ENCODE measurements around the gene FN1. TPM values are rescaled to one million over a fixed set of nuclear protein-coding genes. Genes with fewer than 3 reads are reported as not detected.

Gene FN1
- total and polyA plus RNA-seq, 7 donors = 16.0 to 64.3 (median 40.3) TPM

DNA sequence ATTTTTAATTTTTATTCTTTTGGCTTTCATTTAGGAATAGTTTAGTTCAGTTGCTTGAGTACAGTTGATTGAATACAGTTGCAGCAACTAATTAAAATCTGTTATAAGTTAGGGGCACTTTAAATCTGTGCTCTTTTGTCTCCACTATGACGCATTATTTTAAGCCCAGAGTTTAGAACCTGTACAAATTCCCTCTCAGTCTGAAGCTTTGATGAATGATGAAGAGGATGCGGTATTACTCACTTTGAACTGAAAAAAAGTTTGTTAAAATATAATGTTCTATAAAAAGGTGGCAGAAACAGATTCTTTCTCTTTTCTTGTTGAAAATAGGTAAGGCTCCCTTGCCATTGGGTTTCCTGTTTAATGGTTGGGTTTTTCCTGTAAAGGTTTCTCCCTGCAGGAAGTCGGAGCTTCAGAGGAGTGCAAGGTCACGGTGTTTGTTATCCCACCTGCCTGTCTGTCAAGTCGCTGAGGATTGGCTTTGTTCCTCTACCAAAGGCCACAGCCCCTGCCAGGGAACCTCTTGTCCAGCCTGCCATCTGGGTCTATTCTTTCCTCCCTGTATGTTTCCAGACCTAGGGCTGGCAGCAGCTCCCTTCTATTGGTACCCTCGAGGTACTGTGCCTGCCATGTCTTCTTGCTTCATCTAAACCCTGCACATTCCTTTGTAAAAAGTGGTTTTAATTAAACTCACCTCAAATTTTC is 43.8 kb upstream of the FN1 start:
- H3K4me3 ChIP-seq = no peak overlapping the region
- WGBS, 3 donors = 55 to 65% (median 63%) methylated on average over 6 of the region's 6 CpGs
- DNase-seq (no peak), ATAC-seq (no peak)
- no peaks in the 10 kb centered on the region for H3K27me3 ChIP-seq (ENCODE audit: insufficient read depth in 3 of 3, low read length in 2 of 3)
- intact Hi-C loops (cut with DNase I) = no loop called here
- H3K4me1 ChIP-seq = no peaks in the 10 kb centered on the region
- no peaks in the 10 kb centered on the region for H3K9me3 ChIP-seq
- TF ChIP-seq, protein P1, sequence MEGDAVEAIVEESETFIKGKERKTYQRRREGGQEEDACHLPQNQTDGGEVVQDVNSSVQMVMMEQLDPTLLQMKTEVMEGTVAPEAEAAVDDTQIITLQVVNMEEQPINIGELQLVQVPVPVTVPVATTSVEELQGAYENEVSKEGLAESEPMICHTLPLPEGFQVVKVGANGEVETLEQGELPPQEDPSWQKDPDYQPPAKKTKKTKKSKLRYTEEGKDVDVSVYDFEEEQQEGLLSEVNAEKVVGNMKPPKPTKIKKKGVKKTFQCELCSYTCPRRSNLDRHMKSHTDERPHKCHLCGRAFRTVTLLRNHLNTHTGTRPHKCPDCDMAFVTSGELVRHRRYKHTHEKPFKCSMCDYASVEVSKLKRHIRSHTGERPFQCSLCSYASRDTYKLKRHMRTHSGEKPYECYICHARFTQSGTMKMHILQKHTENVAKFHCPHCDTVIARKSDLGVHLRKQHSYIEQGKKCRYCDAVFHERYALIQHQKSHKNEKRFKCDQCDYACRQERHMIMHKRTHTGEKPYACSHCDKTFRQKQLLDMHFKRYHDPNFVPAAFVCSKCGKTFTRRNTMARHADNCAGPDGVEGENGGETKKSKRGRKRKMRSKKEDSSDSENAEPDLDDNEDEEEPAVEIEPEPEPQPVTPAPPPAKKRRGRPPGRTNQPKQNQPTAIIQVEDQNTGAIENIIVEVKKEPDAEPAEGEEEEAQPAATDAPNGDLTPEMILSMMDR (IDR thresholded peaks at IDR 0.05) = no peak
- H3K36me3 ChIP-seq (ENCODE audit: insufficient read depth in 1 of 2, low read depth in 1 of 2) = no peaks in the 10 kb centered on the region
- H3K27ac ChIP-seq = no peak overlapping the region

DNA sequence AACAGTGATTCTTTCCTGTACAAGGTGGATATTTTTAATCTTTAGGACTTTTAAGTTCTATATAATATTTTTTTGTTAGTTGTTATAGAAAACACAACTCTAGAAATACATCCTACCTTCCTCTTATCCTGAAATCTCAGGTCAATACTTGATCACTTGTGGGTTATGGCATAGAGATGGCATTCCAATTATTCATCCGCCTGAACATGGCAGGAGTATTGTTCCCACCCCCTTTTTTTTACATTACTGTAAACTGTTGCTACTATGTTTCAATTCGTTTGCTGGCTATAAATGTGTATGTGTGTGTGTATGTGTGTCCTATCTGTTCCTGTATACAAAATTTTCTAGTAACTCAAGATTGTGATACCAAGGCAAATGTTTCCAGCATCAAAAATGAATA is 43.3 kb upstream of the FN1 start:
- no peak overlapping the region for H3K4me3 ChIP-seq
- TF ChIP-seq, protein P1 (IDR thresholded peaks at IDR 0.05) = no peak
- no peaks in the 10 kb centered on the region for H3K27me3 ChIP-seq (ENCODE audit: insufficient read depth in 3 of 3, low read length in 2 of 3)
- intact Hi-C loops (cut with DNase I) = no loop called here
- H3K36me3 ChIP-seq (ENCODE audit: insufficient read depth in 1 of 2, low read depth in 1 of 2) = no peaks in the 10 kb centered on the region
- no peaks in the 10 kb centered on the region for H3K4me1 ChIP-seq
- WGBS, 3 donors = 86% methylated on average over 2 of the region's 2 CpGs
- ATAC-seq = no peak
- H3K9me3 ChIP-seq = no peaks in the 10 kb centered on the region
- no peak for DNase-seq
- no peak overlapping the region for H3K27ac ChIP-seq

DNA sequence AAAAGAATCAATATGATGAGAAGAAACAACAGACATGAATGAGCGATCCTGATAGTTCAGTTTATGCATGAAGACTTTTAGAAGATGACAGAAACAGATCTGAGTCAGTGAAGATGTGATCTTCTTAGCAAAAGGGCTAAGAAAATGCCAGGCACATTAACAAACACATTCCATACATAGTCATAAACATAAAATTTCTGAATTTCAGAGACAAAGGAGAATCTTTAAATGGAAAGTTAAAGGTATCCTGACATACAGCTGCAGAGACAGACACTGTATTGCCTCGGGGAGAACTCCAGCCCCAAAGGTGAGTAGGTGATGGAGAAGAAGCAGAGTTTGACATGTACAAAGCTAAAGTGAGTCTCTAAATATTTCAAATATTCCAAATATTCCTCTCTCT is 40.6 kb upstream of the FN1 start:
- intact Hi-C loops (cut with DNase I) = no loop called here
- Histone ChIP-seq H3K4me1 (no peaks in the 10 kb centered on the region), H3K27me3 (ENCODE audit: insufficient read depth in 3 of 3, low read length in 2 of 3) (no peaks in the 10 kb centered on the region), H3K9me3 (no peaks in the 10 kb centered on the region), H3K36me3 (ENCODE audit: insufficient read depth in 1 of 2, low read depth in 1 of 2) (no peaks in the 10 kb centered on the region), H3K27ac (no peak overlapping the region), H3K4me3 (no peak overlapping the region)
- TF ChIP-seq, protein P1 (IDR thresholded peaks at IDR 0.05) = no peak
- whole genome bisulfite sequencing, 3 donors = 71 to 84% (median 76%) methylated on average over 2 of the region's 2 CpGs
- ATAC-seq (no peak), DNase-seq (no peak)

DNA sequence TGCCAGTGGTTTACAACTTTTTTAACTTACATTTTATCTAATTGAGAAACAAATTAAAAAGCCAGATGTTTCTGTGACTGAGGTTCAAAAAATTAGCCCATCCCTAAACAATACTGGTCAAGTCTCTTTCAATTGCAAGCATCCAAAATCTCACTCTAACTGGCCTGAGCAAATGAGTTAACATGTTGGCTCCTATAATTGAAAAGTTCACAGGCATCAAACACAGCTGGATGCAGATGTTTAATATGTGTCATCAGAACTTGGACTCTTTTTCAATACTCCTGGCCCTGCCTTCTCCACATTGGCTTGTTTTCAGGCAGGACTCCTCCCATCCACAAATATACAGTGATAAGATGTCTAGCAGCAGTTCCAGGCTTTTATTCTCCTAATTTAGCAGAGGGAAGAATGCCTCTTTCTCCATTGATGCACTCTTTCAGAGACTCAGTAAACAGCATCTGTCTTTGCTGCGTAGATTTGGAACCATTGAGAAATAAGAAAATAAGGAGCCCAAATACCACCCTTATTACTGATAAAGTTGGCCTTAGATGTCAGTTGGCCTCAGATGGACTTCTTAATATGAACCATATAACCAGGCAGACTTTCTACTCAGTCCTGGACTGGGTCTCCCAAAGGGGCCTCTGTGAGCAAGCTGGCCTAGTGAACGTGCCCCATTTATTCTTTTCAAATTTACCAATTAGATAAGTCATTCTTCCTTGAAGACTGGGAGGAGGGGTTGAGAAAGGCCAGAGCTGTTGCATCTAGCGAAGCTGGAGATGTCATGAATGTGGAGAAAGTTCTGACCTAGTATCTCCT is 30.4 kb upstream of the FN1 start:
- DNase-seq (no peak), ATAC-seq (peak in 2 of 4 donors; percentile 33 to 57)
- no peaks in the 10 kb centered on the region for H3K36me3 ChIP-seq (ENCODE audit: insufficient read depth in 1 of 2, low read depth in 1 of 2)
- no peak overlapping the region for H3K4me3 ChIP-seq
- no peaks in the 10 kb centered on the region for H3K9me3 ChIP-seq
- peaks cover 0 to 2% (median 0%) of the 10 kb centered on the region in 3 donors for H3K27me3 ChIP-seq (ENCODE audit: insufficient read depth in 3 of 3, low read length in 2 of 3)
- intact Hi-C loops (cut with DNase I) = no loop called here
- no peak overlapping the region for H3K27ac ChIP-seq
- TF ChIP-seq, protein P1 (IDR thresholded peaks at IDR 0.05) = no peak
- 50 to 56% (median 50%) methylated on average over 3 of the region's 3 CpGs for WGBS, 3 donors
- H3K4me1 ChIP-seq = no peaks in the 10 kb centered on the region
